Bronchial epithelial cell (primary cell): ENCODE data around the gene CACNA1G. TPM values are rescaled to one million over a fixed set of nuclear protein-coding genes. Genes with fewer than 3 reads are reported as not detected.

Experiments
- DNase-seq: peaks from one replicate; pipeline ENCODE4 v3.0.0-alpha.2; 2010; ENCODE audit warnings: low read depth
- FAIRE-seq: peaks from 2 replicates; lab custom pipeline; 2011; peaks lifted over from hg19 to GRCh38; lab: Jason Lieb, UNC
- H3K27me3 ChIP-seq: 2 replicates; pipeline ENCODE4 v1.5.1; 2011; ENCODE audit warnings: low read length; ENCODE audit not compliant: control insufficient read depth, insufficient read depth
- H3K36me3 ChIP-seq: 2 replicates; pipeline ENCODE4 v1.5.1; 2011; ENCODE audit warnings: low read length; ENCODE audit not compliant: control insufficient read depth, insufficient read depth
- H3K4me3 ChIP-seq: 2 replicates; pipeline ENCODE4 v1.5.1; 2011; ENCODE audit warnings: mild to moderate bottlenecking, low read depth, low read length, control low read depth
- CTCF ChIP-seq: IDR thresholded peaks from 2 replicates; pipeline ENCODE4 v1.5.1; 2011; ENCODE audit warnings: mild to moderate bottlenecking, moderate library complexity, low read length, control low read depth, inconsistent platforms; ENCODE audit not compliant: insufficient read depth, severe bottlenecking
- total RNA-seq: library from RNA; depleted of rRNA; stranded (reverse); fragments of >200 nt; gene quantifications from 2 replicates; pipeline ENCODE4 v1.2.1, GENCODE V29; 2014

CACNA1G gene
- total RNA-seq, 1 donor from 2014 or later = not detected

DNA sequence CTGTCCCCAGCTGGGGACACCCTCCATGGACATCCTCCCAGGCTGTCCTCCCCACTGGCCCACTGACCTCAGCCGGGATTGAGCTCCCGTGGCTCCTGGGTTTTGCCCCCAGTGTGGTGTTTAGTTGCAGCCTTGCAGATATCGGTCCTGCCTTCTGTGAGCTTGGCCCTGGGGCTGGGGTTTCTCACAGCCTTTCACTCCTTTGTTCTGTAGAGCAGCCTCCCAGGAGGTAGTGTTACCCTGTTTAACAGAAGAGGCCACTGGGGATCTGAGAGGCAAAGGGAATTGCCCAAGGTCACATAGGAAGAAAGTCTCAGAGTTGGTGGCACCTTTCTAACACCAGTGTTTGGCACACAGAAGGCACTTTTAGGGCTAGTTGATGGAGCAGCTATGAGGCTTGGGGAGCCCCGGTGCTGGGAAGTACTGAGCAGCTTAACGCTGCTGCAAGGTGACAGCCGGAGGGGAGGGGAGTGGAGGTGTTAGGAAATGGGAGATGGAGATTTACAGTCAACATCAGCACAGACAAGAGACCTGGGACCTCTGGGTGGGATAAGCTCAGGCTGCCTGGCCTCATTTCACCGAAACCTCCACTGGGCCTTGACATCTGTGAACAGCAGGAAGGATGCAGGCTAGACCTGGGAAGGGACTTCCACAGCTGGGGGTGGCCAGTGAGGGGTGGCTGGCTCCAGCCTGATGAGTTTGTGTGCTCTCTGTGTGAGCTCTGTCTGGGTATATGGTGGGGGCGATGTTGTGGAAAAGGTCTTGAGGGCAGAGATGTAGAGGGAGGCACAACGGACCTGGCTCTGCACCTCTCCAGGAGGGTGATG, 26.1 kb downstream of the CACNA1G start:
- Histone ChIP-seq H3K27me3 (no peaks in the 10 kb centered on the region), H3K4me3 (no peak overlapping the region), H3K36me3 (no peaks in the 10 kb centered on the region)
- no peak for TF ChIP-seq CTCF
- FAIRE-seq (no peak), DNase-seq (no peak)

GRCh38 chr17:50587571-50587970, 27.1 kb downstream of the CACNA1G start:
- Histone ChIP-seq H3K36me3 (no peaks in the 10 kb centered on the region), H3K4me3 (no peak overlapping the region), H3K27me3 (no peaks in the 10 kb centered on the region)
- FAIRE-seq (no peak), DNase-seq (no peak)
- TF ChIP-seq CTCF = no peak

GRCh38 chr17:50588391-50589049, 28.0 kb downstream of the CACNA1G start:
- no peak for TF ChIP-seq CTCF
- Histone ChIP-seq H3K4me3 (no peak overlapping the region), H3K27me3 (no peaks in the 10 kb centered on the region), H3K36me3 (no peaks in the 10 kb centered on the region)
- DNase-seq (no peak), FAIRE-seq (no peak)

DNA sequence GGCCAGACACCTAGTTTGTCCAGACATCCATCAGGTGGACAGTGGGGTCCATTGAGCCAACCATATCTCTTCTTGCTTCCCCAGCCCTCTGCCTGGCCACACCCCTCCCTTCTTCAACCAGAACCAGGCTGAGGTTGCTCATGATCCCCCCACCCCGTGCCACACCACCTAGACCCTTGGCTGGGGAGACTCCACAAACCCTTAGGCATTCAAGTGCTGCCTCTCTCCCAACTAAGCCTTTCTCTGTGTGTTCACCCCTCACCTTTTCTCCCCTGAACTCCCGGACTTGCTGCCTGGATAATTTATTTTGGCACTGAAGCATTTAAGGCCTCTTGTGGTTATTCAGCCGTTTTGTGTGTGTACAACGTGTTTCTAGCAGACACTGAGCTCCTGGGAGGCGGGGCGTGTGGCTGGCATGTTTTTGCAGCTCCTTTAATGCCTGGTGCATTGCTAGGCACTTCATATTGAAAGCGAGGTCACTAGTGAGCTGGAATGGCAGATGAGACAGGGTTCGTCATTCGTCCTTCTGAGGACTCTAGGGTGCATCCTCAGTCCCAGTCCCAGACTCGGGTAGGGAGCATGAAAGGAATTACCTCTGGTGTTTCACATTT, 28.7 kb downstream of the CACNA1G start:
- TF ChIP-seq CTCF = no peak
- no peaks in the 10 kb centered on the region for H3K27me3 ChIP-seq
- H3K4me3 ChIP-seq = no peak overlapping the region
- DNase-seq (peak; percentile 49), FAIRE-seq (peak; percentile 95)
- H3K36me3 ChIP-seq = no peaks in the 10 kb centered on the region

DNA sequence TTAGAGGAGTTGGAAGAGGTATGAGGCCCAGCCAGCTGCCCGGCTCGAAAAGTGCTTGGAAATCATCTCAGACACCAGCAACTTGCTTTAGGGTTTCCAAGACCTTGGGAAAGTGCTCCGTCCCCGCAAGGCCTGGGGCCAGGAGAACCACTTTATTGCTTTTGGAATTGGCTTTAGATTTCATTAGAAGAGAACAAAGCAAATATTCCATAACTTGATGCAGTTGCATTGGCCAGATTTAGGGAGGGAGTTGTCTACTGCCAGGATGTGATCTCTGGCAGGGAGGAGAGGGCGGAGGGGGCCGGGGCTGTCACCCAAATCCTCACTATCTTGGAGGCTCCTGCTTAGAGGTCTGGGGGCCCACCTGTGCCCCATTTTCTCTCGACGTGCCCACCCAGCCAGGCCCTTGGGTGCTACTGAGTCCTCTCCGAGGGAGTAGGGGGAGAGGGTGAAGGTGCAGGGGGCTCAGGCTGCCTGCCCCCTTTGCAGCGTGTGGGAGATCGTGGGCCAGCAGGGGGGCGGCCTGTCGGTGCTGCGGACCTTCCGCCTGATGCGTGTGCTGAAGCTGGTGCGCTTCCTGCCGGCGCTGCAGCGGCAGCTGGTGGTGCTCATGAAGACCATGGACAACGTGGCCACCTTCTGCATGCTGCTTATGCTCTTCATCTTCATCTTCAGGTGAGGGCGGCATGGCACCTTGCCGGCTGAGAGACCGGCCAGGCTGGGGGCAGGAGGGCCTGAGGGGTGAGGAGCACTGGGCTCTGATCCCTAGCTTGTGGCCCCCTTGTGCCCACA, 30.6 kb downstream of the CACNA1G start:
- no peak for FAIRE-seq
- Histone ChIP-seq H3K4me3 (no peak overlapping the region), H3K27me3 (no peaks in the 10 kb centered on the region), H3K36me3 (no peaks in the 10 kb centered on the region)
- TF ChIP-seq CTCF = no peak
- no peak for DNase-seq
